ENCODE data around the gene KPNA6. TPM values are rescaled to one million over a fixed set of nuclear protein-coding genes. Genes with fewer than 3 reads are reported as not detected.

Gene KPNA6
- total and polyA plus RNA-seq, 10 of the 15 experiments (the other 5 are each of a cell fraction or from before 2014, with no cell fraction given), result 11.1 to 55.6 (median 25.9) TPM

GRCh38 chr1:32104127-32104526 lies 3.7 kb upstream of the KPNA6 start:
- SMC1A ChIA-PET (ENCODE audit: uncharacterized antibody, unreplicated experiment), result no interaction called here
- in situ Hi-C loops (cut with MboI), result no loop called here
- no peak for FAIRE-seq
- WGBS (ENCODE audit: insufficient coverage, insufficient replicate concordance, low lambda C conversion rate, missing lambda C conversion rate), result 94% methylated on average over 4 of the region's 4 CpGs
- no peak for DNase-seq (ENCODE audit: low read depth, low spot score)
- H3K4me2 ChIP-seq (ENCODE audit: control insufficient read depth, insufficient read depth), result no peak overlapping the region
- no peaks in the 10 kb centered on the region for H4K20me1 ChIP-seq (ENCODE audit: control insufficient read depth, insufficient read depth)
- no peak overlapping the region for H3K9ac ChIP-seq (ENCODE audit: control insufficient read depth, insufficient read depth, low read length)
- no peak overlapping the region for H2AFZ ChIP-seq (ENCODE audit: control insufficient read depth, low read depth, low read length)
- peaks cover 13% of the 10 kb centered on the region for H3K79me2 ChIP-seq (ENCODE audit: control insufficient read depth, insufficient read depth, low read length)
- no peak overlapping the region for H3K4me3 ChIP-seq
- H3K4me1 ChIP-seq (ENCODE audit: control insufficient read depth, insufficient read depth, low read length), result no peaks in the 10 kb centered on the region; the same call in 1 of the 2 replicates
- H3K9me3 ChIP-seq (replicated peaks; ENCODE audit: control insufficient read depth, insufficient read depth, low read length), result no peaks in the 10 kb centered on the region
- H3K27me3 ChIP-seq (replicated peaks in 1 of 2; ENCODE audit: control insufficient read depth in 2 of 2, insufficient read depth in 2 of 2, low read length in 1 of 2), result no peaks in the 10 kb centered on the region
- no TSS peak for BruUV-seq (replicated peaks)
- H3K27ac ChIP-seq (ENCODE audit: control insufficient read depth, insufficient read depth), result no peak overlapping the region
- intact Hi-C loops (cut with micrococcal nuclease; ENCODE audit: unreplicated experiment), result no loop called here
- peaks cover 4 to 7% of the 10 kb centered on the region in 2 experiments; a peak in 2 of 4 replicates for H3K36me3 ChIP-seq (ENCODE audit: control insufficient read depth in 2 of 2, insufficient read depth in 2 of 2, low read length in 1 of 2)
- POLR2A ChIA-PET, result no interaction called here
- ATAC-seq, result no peak
- CTCF ChIA-PET, result no interaction called here
- RAD21 ChIA-PET (ENCODE audit: unreplicated experiment), result no interaction called here
- TF ChIP-seq, protein P1, sequence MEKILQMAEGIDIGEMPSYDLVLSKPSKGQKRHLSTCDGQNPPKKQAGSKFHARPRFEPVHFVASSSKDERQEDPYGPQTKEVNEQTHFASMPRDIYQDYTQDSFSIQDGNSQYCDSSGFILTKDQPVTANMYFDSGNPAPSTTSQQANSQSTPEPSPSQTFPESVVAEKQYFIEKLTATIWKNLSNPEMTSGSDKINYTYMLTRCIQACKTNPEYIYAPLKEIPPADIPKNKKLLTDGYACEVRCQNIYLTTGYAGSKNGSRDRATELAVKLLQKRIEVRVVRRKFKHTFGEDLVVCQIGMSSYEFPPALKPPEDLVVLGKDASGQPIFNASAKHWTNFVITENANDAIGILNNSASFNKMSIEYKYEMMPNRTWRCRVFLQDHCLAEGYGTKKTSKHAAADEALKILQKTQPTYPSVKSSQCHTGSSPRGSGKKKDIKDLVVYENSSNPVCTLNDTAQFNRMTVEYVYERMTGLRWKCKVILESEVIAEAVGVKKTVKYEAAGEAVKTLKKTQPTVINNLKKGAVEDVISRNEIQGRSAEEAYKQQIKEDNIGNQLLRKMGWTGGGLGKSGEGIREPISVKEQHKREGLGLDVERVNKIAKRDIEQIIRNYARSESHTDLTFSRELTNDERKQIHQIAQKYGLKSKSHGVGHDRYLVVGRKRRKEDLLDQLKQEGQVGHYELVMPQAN (conservative IDR thresholded peaks at IDR 0.05), result no peak
- TF ChIP-seq PKNOX1 (IDR thresholded peaks at IDR 0.05) (no peak), ZNF622 (IDR thresholded peaks at IDR 0.05) (no peak), CHD1 (IDR thresholded peaks at IDR 0.05; ENCODE audit: low read depth, low read length) (no peak), GABPA (IDR thresholded peaks at IDR 0.05; ENCODE audit: low read depth) (no peak), LARP7 (IDR thresholded peaks at IDR 0.05) (no peak), SREBF2 (IDR thresholded peaks at IDR 0.05; ENCODE audit: low read length) (no peak), ZZZ3 (IDR thresholded peaks at IDR 0.05; ENCODE audit: control insufficient read depth, insufficient read length, low read depth) (no peak), BCL11A (IDR thresholded peaks at IDR 0.05; ENCODE audit: low read depth, low read length) (no peak), PBX3 (IDR thresholded peaks at IDR 0.05; ENCODE audit: insufficient replicate concordance, low read depth, low read length) (no peak), BCLAF1 (IDR thresholded peaks at IDR 0.05) (no peak), SMAD5 (IDR thresholded peaks at IDR 0.05; ENCODE audit: low read depth) (no peak), CREB1 (IDR thresholded peaks at IDR 0.05; ENCODE audit: low read depth) (no peak), SMARCA5 (IDR thresholded peaks at IDR 0.05) (no peak)
- TF ChIP-seq, protein P2, sequence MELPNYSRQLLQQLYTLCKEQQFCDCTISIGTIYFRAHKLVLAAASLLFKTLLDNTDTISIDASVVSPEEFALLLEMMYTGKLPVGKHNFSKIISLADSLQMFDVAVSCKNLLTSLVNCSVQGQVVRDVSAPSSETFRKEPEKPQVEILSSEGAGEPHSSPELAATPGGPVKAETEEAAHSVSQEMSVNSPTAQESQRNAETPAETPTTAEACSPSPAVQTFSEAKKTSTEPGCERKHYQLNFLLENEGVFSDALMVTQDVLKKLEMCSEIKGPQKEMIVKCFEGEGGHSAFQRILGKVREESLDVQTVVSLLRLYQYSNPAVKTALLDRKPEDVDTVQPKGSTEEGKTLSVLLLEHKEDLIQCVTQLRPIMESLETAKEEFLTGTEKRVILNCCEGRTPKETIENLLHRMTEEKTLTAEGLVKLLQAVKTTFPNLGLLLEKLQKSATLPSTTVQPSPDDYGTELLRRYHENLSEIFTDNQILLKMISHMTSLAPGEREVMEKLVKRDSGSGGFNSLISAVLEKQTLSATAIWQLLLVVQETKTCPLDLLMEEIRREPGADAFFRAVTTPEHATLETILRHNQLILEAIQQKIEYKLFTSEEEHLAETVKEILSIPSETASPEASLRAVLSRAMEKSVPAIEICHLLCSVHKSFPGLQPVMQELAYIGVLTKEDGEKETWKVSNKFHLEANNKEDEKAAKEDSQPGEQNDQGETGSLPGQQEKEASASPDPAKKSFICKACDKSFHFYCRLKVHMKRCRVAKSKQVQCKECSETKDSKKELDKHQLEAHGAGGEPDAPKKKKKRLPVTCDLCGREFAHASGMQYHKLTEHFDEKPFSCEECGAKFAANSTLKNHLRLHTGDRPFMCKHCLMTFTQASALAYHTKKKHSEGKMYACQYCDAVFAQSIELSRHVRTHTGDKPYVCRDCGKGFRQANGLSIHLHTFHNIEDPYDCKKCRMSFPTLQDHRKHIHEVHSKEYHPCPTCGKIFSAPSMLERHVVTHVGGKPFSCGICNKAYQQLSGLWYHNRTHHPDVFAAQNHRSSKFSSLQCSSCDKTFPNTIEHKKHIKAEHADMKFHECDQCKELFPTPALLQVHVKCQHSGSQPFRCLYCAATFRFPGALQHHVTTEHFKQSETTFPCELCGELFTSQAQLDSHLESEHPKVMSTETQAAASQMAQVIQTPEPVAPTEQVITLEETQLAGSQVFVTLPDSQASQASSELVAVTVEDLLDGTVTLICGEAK (IDR thresholded peaks at IDR 0.05; ENCODE audit: borderline replicate concordance), result no peak
